Heart left ventricle (tissue), 16 donors: ENCODE results near the gene CITED2. TPM values are rescaled to one million over a fixed set of nuclear protein-coding genes. Genes with fewer than 3 reads are reported as not detected.

Source experiments
- ATAC-seq, 4 donors: fragments of 200-7000 bp; cut with Tn5 transposase; one replicate each; pipeline ENCODE4 v1.9.1; 2020 to 2022; ENCODE audit warnings: moderate library complexity in 4 of 4, mild to moderate bottlenecking in 3 of 4, moderate number of reproducible peaks in 1 of 4
- DNase-seq, 5 donors: peaks; one replicate each; pipeline ENCODE4 v3.0.0-alpha.2; 2020
- H3K27ac ChIP-seq, 12 donors: fragments of 200-600 bp; sonication (generic) in 4 of 12; one replicate each; pipeline versions ENCODE4 v1.5.0 to v1.8.0; 2016 to 2022; ENCODE audit warnings: mild to moderate bottlenecking in 2 of 12
- H3K27me3 ChIP-seq, 9 donors: fragments of 200-600 bp; sonication (generic) in 2 of 9; one replicate each; pipeline versions ENCODE4 v1.5.1 to v1.8.0; 2016 to 2022; ENCODE audit warnings: mild to moderate bottlenecking in 3 of 9
- H3K36me3 ChIP-seq, 9 donors: fragments of 200-600 bp; sonication (generic) in 2 of 9; one replicate each; pipeline versions ENCODE4 v1.5.0 to v1.8.0; 2018 to 2022; ENCODE audit warnings: mild to moderate bottlenecking in 2 of 9
- H3K4me1 ChIP-seq, 12 donors: fragments of 200-600 bp; sonication (generic) in 4 of 12; one replicate each; pipeline versions ENCODE4 v1.5.0 to v1.8.0; 2016 to 2022; ENCODE audit warnings: mild to moderate bottlenecking in 3 of 12
- H3K4me3 ChIP-seq, 12 donors: fragments of 200-600 bp; sonication (generic) in 4 of 12; one replicate each; pipeline versions ENCODE4 v1.5.0 to v1.8.0; 2017 to 2022; ENCODE audit warnings: mild to moderate bottlenecking in 9 of 12, moderate library complexity in 4 of 12
- H3K9me3 ChIP-seq, 12 donors: fragments of 200-600 bp; sonication (generic) in 4 of 12; one replicate each; pipeline versions ENCODE4 v1.5.0 to v1.8.0; 2016 to 2022; ENCODE audit warnings: mild to moderate bottlenecking in 1 of 12
- POLR2A ChIP-seq, 2 donors: fragments of 450-650 bp; IDR thresholded peaks; one replicate each; pipeline ENCODE4 v1.6.1; 2017; ENCODE audit warnings: antibody characterized with exemption in 2 of 2, mild to moderate bottlenecking in 2 of 2, moderate library complexity in 2 of 2
- WGBS, 4 donors: extraction: QIAGEN DNeasy Blood & Tissue Kit in 2 of 4; methylation state at CpG; one replicate each; pipeline versions ENCODE4 v1.1.5 to v1.1.7; 2013 to 2018; 5-methylcytosine and 5-hydroxymethylcytosine counted together
- intact Hi-C, 10 donors: fragments of 100-400 bp; cut with DNase I; formaldehyde crosslinking; loops; one replicate each; pipeline versions ENCODE4 v1.11.1 to v1.14.2; 2022
- polyA plus RNA-seq, 2 donors: library from polyadenylated mRNA; stranded (reverse); fragments of 200-250 nt; gene quantifications; one replicate each; pipeline ENCODE4 v1.2.3, GENCODE V29; 2013
- total RNA-seq, 9 donors: library from RNA; depleted of rRNA in 2 of 9; stranded (reverse); fragments of >200 nt in 2 of 9; fragmentation: NEBNext Ultra II Directional in 3 of 9; extraction: Animal tissue kit (Norgen Biotek cat#: 25700) in 3 of 9; gene quantifications; one replicate each; pipeline versions ENCODE4 v1.1.0 to v1.2.4, GENCODE V29; 2016 to 2023
- TF ChIP-seq, protein P1 (sequence below), 12 donors: fragments of 200-600 bp; sonication (generic) in 4 of 12; IDR thresholded peaks; one replicate each; pipeline versions ENCODE4 v1.5.0 to v1.8.0; 2018 to 2022; ENCODE audit warnings: antibody characterized with exemption in 12 of 12, mild to moderate bottlenecking in 5 of 12
- donor health status: ischemic (EF 13 %, LVEDD 7.1; RV severe dilation, severe dysfunction).
- donor health status: healthy with polysubstance abuse.
- donor health status: DM: no; HTN: yes; CAD: no.
- donor health status: DM: no; HTN: no; CAD: no.
- donor health status: ischemic (EF 25% LVEDD 6.9; RV normal size, moderate dysfunction).
- donor health status: ischemic (EF 25% LVEDD 5.7; RV mildly dilated, moderate dysfunction).
- donor health status: healthy.
- donor health status: DM: yes; HTN: yes; CAD: no.
- donor health status: ischemic (EF 35%, LVEDD 5.7; RV mildly dilated, moderate dysfunction).
- donor health status: nonischemic (EF 11% LVEDD 7.7; RV severe dilation, severe dysfunction).
- donor health status: DM: yes; HTN: yes; CAD: no.
- donor health status: PGD.
- donor health status: ischemic (EF 29% LVEDD 5.4; RV normal size, mild dysfunction).
- donor health status: nonischemic (EF 23%, LVEDD 6.1; RV moderate dilation, normal function).

CITED2 gene
- total and polyA plus RNA-seq, 11 donors = 13.0 to 233 (median 149) TPM

DNA sequence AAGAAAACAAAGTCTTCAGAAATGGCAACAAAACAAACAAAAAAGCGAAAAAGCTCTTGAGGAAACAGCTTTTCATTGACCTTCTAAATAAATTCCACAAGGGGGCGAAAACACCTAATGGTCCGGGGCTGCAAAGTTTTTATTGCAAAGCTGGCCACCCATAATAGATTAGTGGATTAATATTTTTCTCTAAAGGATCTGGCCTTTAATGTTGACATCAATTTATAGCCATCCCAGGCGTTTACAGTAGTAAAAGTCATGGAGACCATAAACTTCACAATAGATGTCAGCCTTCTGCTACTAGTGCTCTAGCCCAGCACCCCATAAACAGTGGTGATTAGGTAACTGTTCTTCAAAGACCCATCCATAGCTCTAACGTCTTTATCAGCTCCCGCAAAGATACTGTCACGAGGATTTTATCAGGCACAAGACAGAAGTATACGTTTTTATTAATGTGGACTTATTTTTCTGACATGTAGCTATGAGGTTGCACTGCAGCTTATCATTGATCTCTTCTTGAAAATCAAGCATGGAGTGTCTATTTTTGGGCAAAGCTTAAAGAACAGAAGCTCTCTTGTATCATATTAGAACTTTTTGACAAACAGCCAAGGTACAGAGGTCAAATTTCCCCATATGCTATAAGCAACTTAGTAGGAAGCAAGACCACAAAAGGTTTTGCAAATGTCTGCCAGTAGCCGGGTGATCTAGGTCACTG, 4.7 kb downstream of the CITED2 start:
- ATAC-seq (no peak), DNase-seq (no peak)
- intact Hi-C loops = loop anchor here (1.0 to 10.0 kb wide), 30 partner anchors 145 to 1555 kb away; no protein-coding TSS in a partner anchor
- no peaks in the 10 kb centered on the region for H3K27me3 ChIP-seq
- peak overlapping the region in 8 of 12 donors; percentile 5 to 98 (median 92) for H3K4me3 ChIP-seq
- H3K36me3 ChIP-seq = peaks cover 0 to 24% (median 6%) of the 10 kb centered on the region in 9 donors
- peaks cover 2 to 47% (median 34%) of the 10 kb centered on the region in 12 donors for H3K4me1 ChIP-seq
- WGBS, 4 donors = 9 to 14% (median 10%) methylated on average over 9 of the region's 9 CpGs
- H3K27ac ChIP-seq = peak overlapping the region; percentile 61 to 100 (median 97)
- H3K9me3 ChIP-seq = no peaks in the 10 kb centered on the region
- TF ChIP-seq, protein P1, sequence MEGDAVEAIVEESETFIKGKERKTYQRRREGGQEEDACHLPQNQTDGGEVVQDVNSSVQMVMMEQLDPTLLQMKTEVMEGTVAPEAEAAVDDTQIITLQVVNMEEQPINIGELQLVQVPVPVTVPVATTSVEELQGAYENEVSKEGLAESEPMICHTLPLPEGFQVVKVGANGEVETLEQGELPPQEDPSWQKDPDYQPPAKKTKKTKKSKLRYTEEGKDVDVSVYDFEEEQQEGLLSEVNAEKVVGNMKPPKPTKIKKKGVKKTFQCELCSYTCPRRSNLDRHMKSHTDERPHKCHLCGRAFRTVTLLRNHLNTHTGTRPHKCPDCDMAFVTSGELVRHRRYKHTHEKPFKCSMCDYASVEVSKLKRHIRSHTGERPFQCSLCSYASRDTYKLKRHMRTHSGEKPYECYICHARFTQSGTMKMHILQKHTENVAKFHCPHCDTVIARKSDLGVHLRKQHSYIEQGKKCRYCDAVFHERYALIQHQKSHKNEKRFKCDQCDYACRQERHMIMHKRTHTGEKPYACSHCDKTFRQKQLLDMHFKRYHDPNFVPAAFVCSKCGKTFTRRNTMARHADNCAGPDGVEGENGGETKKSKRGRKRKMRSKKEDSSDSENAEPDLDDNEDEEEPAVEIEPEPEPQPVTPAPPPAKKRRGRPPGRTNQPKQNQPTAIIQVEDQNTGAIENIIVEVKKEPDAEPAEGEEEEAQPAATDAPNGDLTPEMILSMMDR (IDR thresholded peaks at IDR 0.05) = peak; percentile 70 to 83 (median 76)
- TF ChIP-seq POLR2A (IDR thresholded peaks at IDR 0.05) = no peak

DNA sequence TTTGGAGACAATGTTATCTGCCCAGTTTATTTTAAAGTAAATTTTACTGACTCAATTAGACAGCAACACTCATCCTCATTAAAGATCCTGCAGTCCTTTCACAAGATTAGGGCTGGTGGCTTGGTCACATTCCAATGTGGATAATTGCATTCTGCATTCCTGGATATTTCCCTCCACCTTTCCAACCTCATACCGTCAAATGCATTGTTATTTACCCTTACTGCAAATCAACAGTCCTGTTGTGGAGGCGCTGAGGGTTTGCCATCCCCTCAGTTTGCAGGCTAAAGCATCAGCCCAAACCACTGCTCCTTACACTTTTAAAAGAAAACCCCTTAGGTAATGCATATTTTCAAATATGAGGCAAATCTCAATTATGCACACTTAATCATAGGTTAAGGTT, 5.4 kb downstream of the CITED2 start:
- 55 to 68% (median 65%) methylated on average over 2 of the region's 2 CpGs for WGBS, 4 donors
- intact Hi-C loops = loop anchor here in 7 of 10 donors (1.0 to 10.0 kb wide), 7 partner anchors 444 to 1073 kb away; no protein-coding TSS in a partner anchor

DNA sequence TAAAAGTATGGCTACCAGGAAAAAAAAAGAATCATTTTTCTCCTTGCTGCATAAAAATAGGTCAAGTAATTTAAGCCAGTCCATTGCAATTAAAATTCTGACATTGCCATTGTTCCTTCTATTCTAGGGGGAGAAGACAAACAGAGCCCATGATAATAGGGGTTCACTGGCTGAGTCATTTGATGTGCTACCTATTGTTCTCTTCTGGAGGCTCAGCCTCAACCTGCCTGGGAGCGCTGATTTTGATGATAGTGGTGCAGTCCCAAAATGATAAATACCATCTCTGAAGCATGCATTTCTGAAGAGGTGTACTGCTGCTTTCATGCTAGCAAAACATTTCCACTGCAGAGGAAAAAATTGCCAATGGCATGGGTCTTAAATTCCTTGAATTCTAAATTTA, 5.8 kb downstream of the CITED2 start:
- TF ChIP-seq, protein P1 (IDR thresholded peaks at IDR 0.05) = no peak
- TF ChIP-seq POLR2A (IDR thresholded peaks at IDR 0.05) = no peak
- H3K9me3 ChIP-seq = no peaks in the 10 kb centered on the region
- ATAC-seq (no peak), DNase-seq (no peak)
- peaks cover 2 to 50% (median 36%) of the 10 kb centered on the region in 12 donors for H3K4me1 ChIP-seq
- H3K27ac ChIP-seq = peak overlapping the region in 1 of 12 donors; percentile 9
- no peak overlapping the region for H3K4me3 ChIP-seq
- H3K27me3 ChIP-seq = no peaks in the 10 kb centered on the region
- 86 to 99% (median 94%) methylated on average over 1 of the region's 1 CpG for WGBS, 4 donors
- intact Hi-C loops = loop anchor here in 7 of 10 donors (1.0 to 10.0 kb wide), 7 partner anchors 444 to 1074 kb away; no protein-coding TSS in a partner anchor
- peaks cover 0 to 23% (median 6%) of the 10 kb centered on the region in 9 donors for H3K36me3 ChIP-seq

More for the DNA sequence above, 5.4 kb downstream of the CITED2 start:
- Histone ChIP-seq H3K27ac (peak overlapping the region in 1 of 12 donors; percentile 98), H3K9me3 (no peaks in the 10 kb centered on the region), H3K4me1 (peaks cover 2 to 50% (median 36%) of the 10 kb centered on the region in 12 donors), H3K36me3 (peaks cover 0 to 24% (median 6%) of the 10 kb centered on the region in 9 donors), H3K27me3 (no peaks in the 10 kb centered on the region), H3K4me3 (no peak overlapping the region)
- no peak for DNase-seq
- ATAC-seq = no peak
- TF ChIP-seq, protein P1 (IDR thresholded peaks at IDR 0.05) = no peak
- TF ChIP-seq POLR2A (IDR thresholded peaks at IDR 0.05) = no peak

DNA sequence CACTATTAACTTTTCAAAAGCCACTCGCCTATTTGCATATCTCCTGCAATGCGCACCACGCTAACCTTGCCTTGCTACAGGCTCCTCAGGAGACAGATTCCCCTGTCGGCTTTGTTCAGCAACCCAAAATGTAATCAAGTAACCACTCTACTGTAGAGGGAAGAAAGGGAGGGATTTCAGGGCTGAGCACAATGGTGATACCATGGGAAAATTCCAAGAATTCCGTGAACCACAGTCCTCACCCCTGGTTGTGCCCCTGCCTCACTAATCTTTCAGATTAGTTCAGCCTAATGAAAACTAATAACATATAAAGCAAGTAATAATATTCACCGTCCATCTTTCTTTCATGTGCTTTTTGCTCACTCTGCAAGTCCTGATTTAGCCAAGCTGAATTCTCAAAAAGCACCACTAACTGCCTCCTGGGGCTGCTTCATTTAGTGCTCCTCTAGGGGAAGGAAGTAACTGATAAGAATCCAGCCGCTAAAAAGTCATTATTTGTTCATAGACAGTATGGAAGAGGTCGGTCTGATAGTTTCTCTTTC, 6.6 kb downstream of the CITED2 start:
- Histone ChIP-seq H3K4me1 (peaks cover 2 to 52% (median 36%) of the 10 kb centered on the region in 12 donors), H3K27me3 (no peaks in the 10 kb centered on the region), H3K27ac (peak overlapping the region in 3 of 12 donors; percentile 9 to 22 (median 20)), H3K9me3 (no peaks in the 10 kb centered on the region), H3K36me3 (peaks cover 0 to 16% (median 5%) of the 10 kb centered on the region in 9 donors), H3K4me3 (no peak overlapping the region)
- TF ChIP-seq, protein P1 (IDR thresholded peaks at IDR 0.05) = no peak
- no peak for TF ChIP-seq POLR2A (IDR thresholded peaks at IDR 0.05)
- WGBS, 4 donors = 48 to 53% (median 52%) methylated on average over 8 of the region's 8 CpGs
- DNase-seq (no peak), ATAC-seq (no peak)
- intact Hi-C loops = loop anchor here in 7 of 10 donors (2.0 to 10.0 kb wide), 6 partner anchors 443 to 1074 kb away; no protein-coding TSS in a partner anchor
